WTC11 (cell line): ENCODE data around the gene CDSN. TPM values are rescaled to one million over a fixed set of nuclear protein-coding genes. Genes with fewer than 3 reads are reported as not detected.
A peak's percentile ranks its signal among the peaks of the same experiment; 100 is the strongest.

Experiments
- ATAC-seq: fragments of 200-7000 bp; cut with Tn5 transposase; 2 replicates; pipeline ENCODE4 v1.10.0; 2021; ENCODE audit warnings: mild to moderate bottlenecking, moderate library complexity
- CTCF ChIA-PET: fragments of 300-600 bp; sonication (Branson Sonifier 250); formaldehyde crosslinking; loops from one replicate; lab custom pipeline; 2021; ENCODE audit warnings: antibody characterized with exemption; lab: Charles Lee
- POLR2A ChIA-PET: fragments of 350-600 bp; sonication (Branson Sonifier 250); formaldehyde crosslinking; loops from one replicate; lab custom pipeline; 2021; ENCODE audit warnings: antibody characterized with exemption; lab: Charles Lee
- DNase-seq: peaks from one replicate; pipeline ENCODE4 v3.0.0; 2021; ENCODE audit warnings: low spot score
- H3K27ac Mint-ChIP-seq: 2 replicates; pipeline ENCODE4 v1.8.0; 2021; ENCODE audit warnings: mixed read lengths
- H3K27me3 Mint-ChIP-seq: 2 replicates; pipeline ENCODE4 v1.8.0; 2021; ENCODE audit warnings: low read depth, mild to moderate bottlenecking, moderate library complexity, mixed read lengths
- H3K36me3 Mint-ChIP-seq: 2 replicates; pipeline ENCODE4 v1.8.0; 2021; ENCODE audit warnings: mixed read lengths
- H3K4me1 Mint-ChIP-seq: 2 replicates; pipeline ENCODE4 v1.8.0; 2022; ENCODE audit warnings: mixed read lengths
- H3K4me3 Mint-ChIP-seq: 2 replicates; pipeline ENCODE4 v1.8.0; 2021; ENCODE audit warnings: mild to moderate bottlenecking, moderate library complexity, mixed read lengths
- H3K9me3 Mint-ChIP-seq: 2 replicates; pipeline ENCODE4 v1.8.0; 2021; ENCODE audit warnings: mixed read lengths
- ATF2 ChIP-seq: sonication (generic); formaldehyde crosslinking; IDR thresholded peaks from 2 replicates; pipeline ENCODE4 v1.8.1; 2022; ENCODE audit warnings: low read depth, missing genetic modification reagents, borderline replicate concordance
- CTCF ChIP-seq: fragments of 200-600 bp; IDR thresholded peaks from 2 replicates; pipeline ENCODE4 v1.8.0; 2022; ENCODE audit warnings: antibody characterized with exemption
- ELF4 ChIP-seq: sonication (generic); formaldehyde crosslinking; IDR thresholded peaks from 2 replicates; pipeline ENCODE4 v1.8.1; 2022; ENCODE audit warnings: low read depth, mild to moderate bottlenecking, moderate library complexity, missing genetic modification reagents
- GTF2I ChIP-seq: fragments of 250-450 bp; sonication (Bioruptor Pico); conservative IDR thresholded peaks from 2 replicates; pipeline ENCODE4 v1.4.0; 2021; ENCODE audit warnings: mild to moderate bottlenecking
- IRF1 ChIP-seq: sonication (generic); formaldehyde crosslinking; IDR thresholded peaks from 2 replicates; pipeline ENCODE4 v1.8.0; 2023; ENCODE audit warnings: missing genetic modification reagents
- IRF2 ChIP-seq: sonication (generic); formaldehyde crosslinking; IDR thresholded peaks from 2 replicates; pipeline ENCODE4 v1.8.0; 2022; ENCODE audit warnings: low read depth, missing genetic modification reagents, borderline replicate concordance
- JUN ChIP-seq: sonication (generic); formaldehyde crosslinking; IDR thresholded peaks from 2 replicates; pipeline ENCODE4 v1.8.0; 2023; ENCODE audit warnings: mild to moderate bottlenecking, missing genetic modification reagents
- PRDM15 ChIP-seq: sonication (generic); formaldehyde crosslinking; IDR thresholded peaks from 2 replicates; pipeline ENCODE4 v1.8.0; 2022; ENCODE audit warnings: missing genetic modification reagents
- TCF7 ChIP-seq: sonication (generic); formaldehyde crosslinking; IDR thresholded peaks from 2 replicates; pipeline ENCODE4 v1.8.0; 2022; ENCODE audit warnings: mild to moderate bottlenecking, low read depth, missing genetic modification reagents, moderate library complexity
- ZNF121 ChIP-seq: sonication (generic); formaldehyde crosslinking; IDR thresholded peaks from 2 replicates; pipeline ENCODE4 v1.8.0; 2023; ENCODE audit warnings: missing genetic modification reagents
- total RNA-seq: library from RNA; stranded (reverse); gene quantifications from 3 replicates; pipeline ENCODE4 v1.2.3, GENCODE V29; 2021

Gene CDSN
- total RNA-seq, 1 experiment from 2014 or later, result not detected

GRCh38 chr6:31090275-31090972, 29.8 kb downstream of the CDSN start:
- DNase-seq (no peak), ATAC-seq (no peak)
- ChIA-PET CTCF (interaction anchor here (0.9 to 2.6 kb wide), 4 partner anchors 10 to 102 kb away, joined by 3 to 12 read pairs (median 5); partner anchors contain the start of gene PSORS1C1), POLR2A (interaction anchor here (0.6 kb wide), 1 partner anchor 102 kb away, joined by 7 read pairs; no protein-coding TSS in a partner anchor)
- TF ChIP-seq GTF2I (CRISPR knock-in tag) (peak; percentile 27; the same call in 1 of the 2 replicates), IRF1 (CRISPR knock-in tag) (no peak), PRDM15 (CRISPR knock-in tag) (no peak), TCF7 (CRISPR knock-in tag) (no peak), ELF4 (CRISPR knock-in tag) (no peak), ATF2 (CRISPR knock-in tag) (no peak)
- H3K9me3 Mint-ChIP-seq, result no peaks in the 10 kb centered on the region
- H3K27ac Mint-ChIP-seq, result no peak overlapping the region
- H3K4me1 Mint-ChIP-seq, result peaks cover 20% of the 10 kb centered on the region
- H3K4me3 Mint-ChIP-seq, result no peak overlapping the region
- H3K27me3 Mint-ChIP-seq, result no peaks in the 10 kb centered on the region
- H3K36me3 Mint-ChIP-seq, result no peaks in the 10 kb centered on the region

GRCh38 chr6:31087494-31088089, 32.7 kb downstream of the CDSN start:
- H3K9me3 Mint-ChIP-seq, result no peaks in the 10 kb centered on the region
- no peaks in the 10 kb centered on the region for H3K36me3 Mint-ChIP-seq
- peaks cover 13% of the 10 kb centered on the region for H3K4me1 Mint-ChIP-seq
- ChIA-PET POLR2A (interaction anchor here (0.8 kb wide), 1 partner anchor 28 kb away, joined by 3 read pairs; the partner anchor contains the start of gene PSORS1C1), CTCF (interaction anchor here (0.6 to 3.3 kb wide), 89 partner anchors 9 to 634 kb away, joined by 3 to 100 read pairs (median 5); partner anchors contain the start of genes C6orf15, DDR1, DDX39B and GTF2H4)
- DNase-seq (peak; percentile 91), ATAC-seq (peak; percentile 86)
- TF ChIP-seq CTCF, result peak; percentile 82
- TF ChIP-seq IRF2 (CRISPR knock-in tag), result no peak
- 0 out of 2 replicates have a peak, but pooled peaks have one; percentile 53 for TF ChIP-seq ZNF121 (CRISPR knock-in tag)
- H3K27ac Mint-ChIP-seq, result peak overlapping the region; percentile 68; the same call in 1 of the 2 replicates
- no peaks in the 10 kb centered on the region for H3K27me3 Mint-ChIP-seq
- no peak overlapping the region for H3K4me3 Mint-ChIP-seq

GRCh38 chr6:31086788-31087440, 33.3 kb downstream of the CDSN start:
- H3K9me3 Mint-ChIP-seq, result no peaks in the 10 kb centered on the region
- POLR2A ChIA-PET, result interaction anchor here (0.8 kb wide), 1 partner anchor 28 kb away, joined by 3 read pairs; the partner anchor contains the start of gene PSORS1C1
- no peak for ATAC-seq
- H3K27ac Mint-ChIP-seq, result no peak overlapping the region
- no peaks in the 10 kb centered on the region for H3K36me3 Mint-ChIP-seq
- H3K4me1 Mint-ChIP-seq, result peaks cover 13% of the 10 kb centered on the region
- no peak for TF ChIP-seq JUN
- CTCF ChIA-PET, result interaction anchor here (0.6 to 3.3 kb wide), 90 partner anchors 8 to 633 kb away, joined by 3 to 100 read pairs (median 5); partner anchors contain the start of genes C6orf15, DDR1, DDX39B and GTF2H4
- H3K4me3 Mint-ChIP-seq, result no peak overlapping the region
- DNase-seq, result no peak
- H3K27me3 Mint-ChIP-seq, result no peaks in the 10 kb centered on the region
